Nephron progenitor cell (in vitro differentiated cells): ENCODE measurements around the gene PLEKHB2.
A peak's percentile ranks its signal among the peaks of the same experiment; 100 is the strongest.

Experiments
- DNase-seq: peaks from one replicate; pipeline ENCODE4 v3.0.0; 2021
- H3K27ac Mint-ChIP-seq: 2 replicates; pipeline ENCODE4 v1.8.0; 2021; ENCODE audit warnings: mild to moderate bottlenecking, moderate library complexity, mixed read lengths
- H3K27me3 Mint-ChIP-seq: 2 replicates; pipeline ENCODE4 v1.8.0; 2021; ENCODE audit warnings: mild to moderate bottlenecking, low read depth, mixed read lengths; ENCODE audit not compliant: poor library complexity
- H3K36me3 Mint-ChIP-seq: 2 replicates; pipeline ENCODE4 v1.8.0; 2021; ENCODE audit warnings: low read depth, mixed read lengths
- H3K4me1 Mint-ChIP-seq: 2 replicates; pipeline ENCODE4 v1.8.0; 2021; ENCODE audit warnings: mixed read lengths
- H3K4me3 Mint-ChIP-seq: 2 replicates; pipeline ENCODE4 v1.8.0; 2021; ENCODE audit warnings: mild to moderate bottlenecking, moderate library complexity, mixed read lengths
- H3K9me3 Mint-ChIP-seq: 2 replicates; pipeline ENCODE4 v1.8.0; 2021; ENCODE audit warnings: mild to moderate bottlenecking, moderate library complexity, mixed read lengths
- TF ChIP-seq, protein P1 (sequence below): fragments of 200-600 bp; sonication (generic); IDR thresholded peaks from 2 replicates; pipeline ENCODE4 v1.5.0; 2021; ENCODE audit warnings: antibody characterized with exemption

Gene PLEKHB2

DNA sequence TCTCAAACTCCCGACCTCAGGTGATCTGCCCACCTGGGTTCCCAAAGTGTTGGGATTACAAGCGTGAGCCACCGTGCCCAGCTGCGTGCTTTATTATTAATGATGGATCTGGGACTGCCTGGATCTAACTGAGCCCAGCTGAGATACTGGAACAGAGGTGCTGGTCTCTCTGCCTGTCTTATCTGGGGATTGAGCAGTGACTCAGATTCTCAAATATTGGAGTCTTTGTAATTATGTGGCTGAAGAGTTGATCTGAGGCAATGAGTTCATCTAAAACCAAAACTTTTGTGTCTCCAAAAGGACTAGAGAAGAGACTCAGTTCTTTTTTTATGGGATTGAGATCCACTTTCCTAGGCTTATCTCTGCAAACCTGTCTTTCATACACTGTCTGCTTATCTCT, 16.3 kb downstream of the PLEKHB2 start:
- no peak for DNase-seq
- H3K27ac Mint-ChIP-seq: no peak overlapping the region

DNA sequence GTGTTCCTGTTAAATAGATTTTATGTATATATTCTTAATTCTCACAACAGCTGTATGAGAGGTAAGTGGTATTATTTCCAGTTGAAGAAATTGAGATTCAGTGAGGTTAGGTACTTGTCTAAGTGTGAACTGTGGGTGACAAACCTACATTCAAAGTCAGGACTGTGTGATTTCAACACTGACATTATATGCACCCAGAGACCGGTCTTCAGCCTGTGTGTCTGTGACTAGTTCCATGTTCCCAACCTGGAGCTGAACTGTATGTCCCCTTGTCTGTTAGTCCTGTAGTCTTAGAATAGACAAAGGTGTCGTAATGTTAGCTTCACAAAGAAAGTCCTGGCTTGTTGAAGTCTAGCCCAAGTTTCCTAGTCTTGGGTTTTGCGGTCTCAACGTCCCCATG, 17.4 kb downstream of the PLEKHB2 start:
- H3K4me3 Mint-ChIP-seq: no peak overlapping the region
- DNase-seq: no peak

More for the DNA sequence above, 16.3 kb downstream of the PLEKHB2 start:
- H3K9me3 Mint-ChIP-seq: no peaks in the 10 kb centered on the region
- TF ChIP-seq, protein P1, sequence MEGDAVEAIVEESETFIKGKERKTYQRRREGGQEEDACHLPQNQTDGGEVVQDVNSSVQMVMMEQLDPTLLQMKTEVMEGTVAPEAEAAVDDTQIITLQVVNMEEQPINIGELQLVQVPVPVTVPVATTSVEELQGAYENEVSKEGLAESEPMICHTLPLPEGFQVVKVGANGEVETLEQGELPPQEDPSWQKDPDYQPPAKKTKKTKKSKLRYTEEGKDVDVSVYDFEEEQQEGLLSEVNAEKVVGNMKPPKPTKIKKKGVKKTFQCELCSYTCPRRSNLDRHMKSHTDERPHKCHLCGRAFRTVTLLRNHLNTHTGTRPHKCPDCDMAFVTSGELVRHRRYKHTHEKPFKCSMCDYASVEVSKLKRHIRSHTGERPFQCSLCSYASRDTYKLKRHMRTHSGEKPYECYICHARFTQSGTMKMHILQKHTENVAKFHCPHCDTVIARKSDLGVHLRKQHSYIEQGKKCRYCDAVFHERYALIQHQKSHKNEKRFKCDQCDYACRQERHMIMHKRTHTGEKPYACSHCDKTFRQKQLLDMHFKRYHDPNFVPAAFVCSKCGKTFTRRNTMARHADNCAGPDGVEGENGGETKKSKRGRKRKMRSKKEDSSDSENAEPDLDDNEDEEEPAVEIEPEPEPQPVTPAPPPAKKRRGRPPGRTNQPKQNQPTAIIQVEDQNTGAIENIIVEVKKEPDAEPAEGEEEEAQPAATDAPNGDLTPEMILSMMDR: no peak
- H3K36me3 Mint-ChIP-seq: peaks cover 60% of the 10 kb centered on the region
- H3K27me3 Mint-ChIP-seq: no peaks in the 10 kb centered on the region
- no peak overlapping the region for H3K4me3 Mint-ChIP-seq
- peaks cover 17% of the 10 kb centered on the region for H3K4me1 Mint-ChIP-seq

DNA sequence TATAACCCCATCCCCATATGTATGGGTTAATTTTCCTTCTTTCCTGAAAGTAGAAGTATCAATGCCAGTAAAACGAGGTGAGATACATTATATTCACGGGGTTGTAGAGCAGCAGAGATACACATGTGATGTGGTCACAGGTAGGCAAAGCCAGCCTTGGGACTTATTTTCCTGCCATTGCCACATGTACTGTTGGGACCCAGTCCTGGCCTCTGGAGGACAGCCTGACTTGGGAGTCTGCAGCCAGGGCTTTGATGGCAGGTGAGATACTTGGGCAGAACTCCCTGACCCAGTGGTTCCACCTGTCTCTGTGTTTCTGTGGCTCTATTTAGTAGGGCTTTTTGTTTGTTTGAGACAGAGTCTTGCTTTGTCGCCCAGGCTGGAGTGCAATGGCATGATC, 18.1 kb downstream of the PLEKHB2 start:
- Mint-ChIP-seq H3K9me3 (no peaks in the 10 kb centered on the region), H3K4me3 (no peak overlapping the region), H3K4me1 (peaks cover 17% of the 10 kb centered on the region), H3K36me3 (peaks cover 64% of the 10 kb centered on the region), H3K27ac (no peak overlapping the region), H3K27me3 (no peaks in the 10 kb centered on the region)
- no peak for DNase-seq
- TF ChIP-seq, protein P1: no peak

More for the DNA sequence above, 17.4 kb downstream of the PLEKHB2 start:
- peaks cover 17% of the 10 kb centered on the region for H3K4me1 Mint-ChIP-seq
- no peaks in the 10 kb centered on the region for H3K27me3 Mint-ChIP-seq
- H3K27ac Mint-ChIP-seq: no peak overlapping the region
- TF ChIP-seq, protein P1: no peak
- H3K36me3 Mint-ChIP-seq: peaks cover 64% of the 10 kb centered on the region
- no peaks in the 10 kb centered on the region for H3K9me3 Mint-ChIP-seq

DNA sequence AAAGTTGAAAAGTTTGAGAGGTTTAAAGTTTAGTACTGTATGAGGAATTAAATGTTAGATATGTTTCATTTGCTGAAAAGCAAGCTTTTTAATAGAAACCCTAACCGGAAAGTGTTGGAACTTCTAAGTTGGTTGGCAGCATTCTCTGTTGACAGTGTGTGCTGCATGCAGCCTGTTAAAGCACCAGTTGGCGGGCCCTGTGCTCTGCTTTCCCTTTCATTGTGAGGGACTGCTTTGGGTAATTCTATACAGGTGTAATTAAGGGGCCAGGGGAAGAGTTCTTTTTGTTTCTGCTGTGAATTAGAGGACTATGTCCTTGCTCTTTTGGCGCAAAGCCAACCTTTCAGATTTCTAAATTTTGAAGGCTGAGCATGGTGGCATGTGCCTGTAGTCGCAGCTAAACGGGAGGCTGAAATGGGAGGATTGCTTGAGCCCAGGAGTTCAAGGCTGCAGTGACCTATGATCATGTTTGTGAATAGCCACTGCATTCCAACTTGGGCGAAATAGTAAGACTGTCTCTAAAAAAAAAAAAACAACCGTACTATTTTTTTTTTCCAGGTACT, 20.1 kb downstream of the PLEKHB2 start:
- DNase-seq: no peak
- TF ChIP-seq, protein P1: no peak
- Mint-ChIP-seq H3K9me3 (peaks cover 8% of the 10 kb centered on the region), H3K4me3 (no peak overlapping the region), H3K27me3 (no peaks in the 10 kb centered on the region), H3K4me1 (peaks cover 16% of the 10 kb centered on the region), H3K36me3 (peaks cover 83% of the 10 kb centered on the region), H3K27ac (peak overlapping the region; percentile 55)

DNA sequence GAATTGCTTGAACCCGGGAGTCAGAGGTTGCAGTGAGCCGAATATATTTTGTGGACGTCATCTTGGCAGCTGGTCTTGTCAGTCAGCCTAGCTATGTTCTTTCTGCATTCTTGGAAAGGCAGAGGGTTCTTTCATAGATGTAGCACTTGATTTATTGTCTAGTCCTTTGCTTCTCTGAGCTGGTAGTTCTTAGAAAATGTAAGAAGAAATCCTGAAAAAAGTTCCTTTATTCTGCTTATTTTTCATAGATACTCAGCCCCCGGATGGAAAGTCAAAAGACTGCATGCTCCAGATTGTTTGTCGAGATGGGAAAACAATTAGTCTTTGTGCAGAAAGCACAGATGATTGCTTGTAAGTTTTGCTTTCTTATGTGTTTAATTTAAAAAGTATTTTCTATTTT, 21.3 kb downstream of the PLEKHB2 start:
- Mint-ChIP-seq H3K9me3 (peaks cover 8% of the 10 kb centered on the region), H3K36me3 (peaks cover 86% of the 10 kb centered on the region)

DNA sequence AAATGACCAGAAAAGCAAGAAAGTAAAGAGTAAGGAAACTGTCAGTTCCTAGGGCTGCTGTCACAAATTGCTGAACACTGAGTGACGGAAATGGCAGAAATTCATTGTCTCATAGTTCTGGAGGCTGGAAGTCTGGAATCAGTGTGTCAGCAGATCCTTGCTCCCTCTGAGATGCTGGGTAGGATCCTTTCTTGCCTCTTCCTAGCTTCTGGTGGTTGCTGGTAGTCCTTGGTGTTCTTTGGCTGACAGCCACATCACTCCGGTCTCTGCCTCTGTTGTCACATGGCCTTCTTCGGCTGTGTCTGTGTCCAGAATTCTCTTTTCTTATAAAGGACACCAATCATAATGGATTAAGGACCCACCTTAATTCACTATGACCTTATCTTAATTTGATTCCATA, 21.9 kb downstream of the PLEKHB2 start:
- Mint-ChIP-seq H3K36me3 (peaks cover 85% of the 10 kb centered on the region), H3K4me1 (peaks cover 23% of the 10 kb centered on the region), H3K9me3 (peaks cover 8% of the 10 kb centered on the region), H3K27ac (no peak overlapping the region), H3K27me3 (no peaks in the 10 kb centered on the region), H3K4me3 (no peak overlapping the region)
- TF ChIP-seq, protein P1: no peak
- no peak for DNase-seq

More for the DNA sequence above, 21.3 kb downstream of the PLEKHB2 start:
- Mint-ChIP-seq H3K27ac (no peak overlapping the region), H3K27me3 (no peaks in the 10 kb centered on the region), H3K4me3 (no peak overlapping the region), H3K4me1 (peaks cover 16% of the 10 kb centered on the region)
- no peak for DNase-seq
- TF ChIP-seq, protein P1: no peak
